ENCODE results near the gene PRKN.

The PRKN gene

GRCh38 chr6:161721511-161721910 lies 1006.1 kb downstream of the PRKN start:
- DNase-seq (ENCODE audit: low spot score), result no peak

GRCh38 chr6:161716176-161716575 lies 1011.4 kb downstream of the PRKN start:
- DNase-seq (ENCODE audit: low spot score), result no peak

- DNase-seq (ENCODE audit: low spot score), result no peak
Measured at GRCh38 chr6:161711938-161712337, 1015.6 kb downstream of the PRKN start.

GRCh38 chr6:161711515-161711914 lies 1016.1 kb downstream of the PRKN start:
- no peak for DNase-seq (ENCODE audit: low spot score)

- DNase-seq (ENCODE audit: low spot score), result no peak
Measured at GRCh38 chr6:161710698-161711097, 1016.9 kb downstream of the PRKN start.

- no peak for DNase-seq (ENCODE audit: low spot score)
Measured at GRCh38 chr6:161701056-161701455, 1026.5 kb downstream of the PRKN start.

- DNase-seq (ENCODE audit: low spot score), result no peak
Measured at GRCh38 chr6:161696801-161697200, 1030.8 kb downstream of the PRKN start.

GRCh38 chr6:161694995-161695394 lies 1032.6 kb downstream of the PRKN start:
- no peak for DNase-seq (ENCODE audit: low spot score)

- no peak for DNase-seq (ENCODE audit: low spot score)
Measured at GRCh38 chr6:161686655-161687054, 1040.9 kb downstream of the PRKN start.

- no peak for DNase-seq (ENCODE audit: low spot score)
Measured at GRCh38 chr6:161684731-161685475, 1042.7 kb downstream of the PRKN start.

- no peak for DNase-seq (ENCODE audit: low spot score)
Measured at GRCh38 chr6:161683400-161683799, 1044.2 kb downstream of the PRKN start.

- DNase-seq (ENCODE audit: low spot score), result no peak
Measured at GRCh38 chr6:161682982-161683381, 1044.6 kb downstream of the PRKN start.

- no peak for DNase-seq (ENCODE audit: low spot score)
Measured at GRCh38 chr6:161679980-161680538, 1047.5 kb downstream of the PRKN start.

- DNase-seq (ENCODE audit: low spot score), result no peak
Measured at GRCh38 chr6:161677188-161677587, 1050.4 kb downstream of the PRKN start.

GRCh38 chr6:161676586-161676985 lies 1051.0 kb downstream of the PRKN start:
- DNase-seq (ENCODE audit: low spot score), result no peak

- no peak for DNase-seq (ENCODE audit: low spot score)
Measured at GRCh38 chr6:161674930-161675682, 1052.5 kb downstream of the PRKN start.

GRCh38 chr6:161673026-161673425 lies 1054.5 kb downstream of the PRKN start:
- DNase-seq (ENCODE audit: low spot score), result no peak

- DNase-seq (ENCODE audit: low spot score), result no peak
Measured at GRCh38 chr6:161671117-161671516, 1056.4 kb downstream of the PRKN start.

GRCh38 chr6:161668665-161669064 lies 1058.9 kb downstream of the PRKN start:
- no peak for DNase-seq (ENCODE audit: low spot score)

- no peak for DNase-seq (ENCODE audit: low spot score)
Measured at GRCh38 chr6:161667957-161668356, 1059.6 kb downstream of the PRKN start.

GRCh38 chr6:161663682-161664081 lies 1063.9 kb downstream of the PRKN start:
- no peak for DNase-seq (ENCODE audit: low spot score)

GRCh38 chr6:161660666-161661571 lies 1066.6 kb downstream of the PRKN start:
- no peak for DNase-seq (ENCODE audit: low spot score)
